Measurements from ENCODE around the gene NEU2.
A peak's percentile ranks its signal among the peaks of the same experiment; 100 is the strongest.
"Not testable (repeated sequence)": the region's sequence is repeated elsewhere in the genome, so short reads cannot be mapped to it uniquely, and the experiment has no call there.

Gene NEU2

GRCh38 chr2:233010569-233011267, 21.8 kb upstream of the NEU2 start:
- ATAC-seq = no peak
- no peak for DNase-seq

- no peak for DNase-seq
- ATAC-seq = no peak
These were observed 21.2 kb upstream of the NEU2 start for GRCh38 chr2:233011268-233011650.

DNA sequence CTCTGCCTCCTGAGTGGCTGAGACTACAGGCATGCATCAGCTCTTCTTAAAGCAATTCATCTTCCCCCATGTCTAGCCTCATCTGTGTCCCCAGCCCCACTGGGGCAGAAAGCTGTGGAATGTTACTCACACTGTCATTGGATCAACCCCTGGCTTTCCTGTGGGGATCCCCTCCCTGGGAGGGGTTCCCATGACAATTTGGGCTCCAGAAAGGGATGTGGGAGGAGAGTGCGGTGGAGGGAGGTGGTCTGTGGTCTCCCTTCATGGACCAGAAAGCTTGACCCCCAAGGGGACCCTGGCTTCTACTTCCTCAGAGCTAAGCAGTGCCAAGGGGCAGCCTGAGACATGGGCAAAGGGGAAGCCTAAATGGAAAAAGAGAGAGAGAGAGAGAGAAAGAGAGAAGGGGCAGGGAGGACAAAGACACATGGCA, 20.8 kb upstream of the NEU2 start:
- no peak for ATAC-seq
- no peak for DNase-seq

GRCh38 chr2:233012301-233012971, 20.0 kb upstream of the NEU2 start:
- no peak for ATAC-seq
- no peak for DNase-seq

GRCh38 chr2:233013027-233013461, 19.4 kb upstream of the NEU2 start, which contains the start of gene NGEF:
NGEF (minus strand) TSS chr2:233013256; CDS start chr2:232974890, 38,366 bp downstream.
- DNase-seq = no peak
- ATAC-seq = no peak

- no peak for ATAC-seq
- DNase-seq = no peak
These were observed 18.8 kb upstream of the NEU2 start for GRCh38 chr2:233013650-233014049.

GRCh38 chr2:233015019-233015645, 17.3 kb upstream of the NEU2 start:
- DNase-seq = no peak
- ATAC-seq = no peak

GRCh38 chr2:233017947-233018346, 14.5 kb upstream of the NEU2 start:
- no peak for DNase-seq

GRCh38 chr2:233019610-233020009, 12.9 kb upstream of the NEU2 start:
- not testable (repeated sequence) for ATAC-seq, DNase-seq

More at GRCh38 chr2:233017947-233018346, 14.5 kb upstream of the NEU2 start:
- ATAC-seq = no peak

DNA sequence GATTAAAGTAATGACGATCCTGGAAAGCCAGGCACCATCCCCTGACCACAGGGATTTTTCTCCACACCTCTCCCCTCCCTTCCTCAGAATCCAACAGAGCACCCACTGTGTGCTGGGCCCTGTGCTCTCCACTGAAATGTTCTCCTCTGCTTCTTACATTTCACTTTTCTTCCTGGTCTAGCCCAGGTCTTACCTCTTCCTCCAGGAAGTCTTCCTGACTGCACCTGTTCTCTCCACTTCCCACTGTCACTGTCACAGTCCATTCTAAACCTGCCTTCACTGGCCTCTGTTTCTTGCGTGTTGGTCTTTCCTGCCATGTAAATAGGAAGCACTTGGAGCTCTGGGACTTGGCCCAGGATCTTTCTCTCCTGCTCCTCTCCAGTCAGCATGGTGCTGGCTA, 12.0 kb upstream of the NEU2 start:
- ATAC-seq = no peak
- no peak for DNase-seq

GRCh38 chr2:233021771-233022170, 10.7 kb upstream of the NEU2 start:
- ATAC-seq (no peak), DNase-seq (no peak)

GRCh38 chr2:233022561-233022960, 9.9 kb upstream of the NEU2 start:
- no peak for ATAC-seq
- no peak for DNase-seq

GRCh38 chr2:233023007-233023760, 9.3 kb upstream of the NEU2 start:
- no peak for DNase-seq
- no peak for ATAC-seq

- ATAC-seq = no peak
- DNase-seq = no peak
These were observed 8.6 kb upstream of the NEU2 start for GRCh38 chr2:233023761-233024410.

DNA sequence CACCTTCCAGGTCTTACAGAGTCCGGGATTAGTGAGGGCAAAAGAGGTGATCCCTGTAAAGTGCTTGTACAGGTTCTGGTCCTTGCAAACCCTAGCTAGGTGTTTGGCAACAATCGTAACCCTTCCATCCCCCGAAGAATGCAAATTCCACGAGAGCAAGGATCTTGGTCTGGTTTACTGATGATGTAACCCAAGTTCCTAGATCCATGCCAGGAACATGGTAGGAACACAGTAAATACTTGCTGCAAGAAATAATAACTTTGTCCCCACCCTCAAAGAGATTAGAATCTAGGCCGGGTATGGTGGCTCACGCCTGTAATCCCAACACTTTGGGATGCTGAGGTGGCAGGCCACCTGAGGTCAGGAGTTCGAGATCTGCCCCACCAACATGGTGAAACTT, 6.8 kb upstream of the NEU2 start:
- ATAC-seq = no peak

DNA sequence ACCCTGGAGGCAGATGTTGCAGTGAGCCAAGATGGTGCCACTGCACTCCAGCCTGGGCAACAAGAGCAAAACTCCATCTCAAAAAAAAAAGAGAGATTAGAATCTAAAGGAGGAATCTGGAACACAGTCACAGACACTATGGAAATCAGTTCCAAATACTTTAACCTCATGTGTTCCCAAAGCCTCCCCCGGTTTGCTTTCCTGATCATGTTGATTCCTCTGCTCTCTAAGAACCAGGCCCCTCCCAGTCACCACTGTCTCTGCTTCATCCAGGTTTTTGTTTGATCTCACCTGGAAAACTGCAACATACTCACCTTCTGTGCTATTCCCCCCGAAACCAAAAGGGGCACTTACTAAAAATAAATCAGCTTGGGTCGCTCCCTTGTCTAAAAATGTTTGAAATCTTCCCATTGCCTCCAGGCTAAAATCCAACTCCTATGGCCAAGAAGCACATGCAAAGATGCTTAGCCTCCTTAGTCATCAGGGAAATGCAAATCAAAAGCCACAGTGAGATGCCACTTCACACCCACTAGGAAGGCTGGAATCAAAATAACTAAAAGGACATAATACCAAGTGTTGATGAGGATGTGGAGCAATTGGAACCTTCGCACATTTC, 6.2 kb upstream of the NEU2 start:
- ATAC-seq (no peak), DNase-seq (no peak)

More for the DNA sequence above, 6.8 kb upstream of the NEU2 start:
- DNase-seq = no peak

GRCh38 chr2:233029321-233029720, 3.2 kb upstream of the NEU2 start:
- no peak for ATAC-seq
- no peak for DNase-seq

DNA sequence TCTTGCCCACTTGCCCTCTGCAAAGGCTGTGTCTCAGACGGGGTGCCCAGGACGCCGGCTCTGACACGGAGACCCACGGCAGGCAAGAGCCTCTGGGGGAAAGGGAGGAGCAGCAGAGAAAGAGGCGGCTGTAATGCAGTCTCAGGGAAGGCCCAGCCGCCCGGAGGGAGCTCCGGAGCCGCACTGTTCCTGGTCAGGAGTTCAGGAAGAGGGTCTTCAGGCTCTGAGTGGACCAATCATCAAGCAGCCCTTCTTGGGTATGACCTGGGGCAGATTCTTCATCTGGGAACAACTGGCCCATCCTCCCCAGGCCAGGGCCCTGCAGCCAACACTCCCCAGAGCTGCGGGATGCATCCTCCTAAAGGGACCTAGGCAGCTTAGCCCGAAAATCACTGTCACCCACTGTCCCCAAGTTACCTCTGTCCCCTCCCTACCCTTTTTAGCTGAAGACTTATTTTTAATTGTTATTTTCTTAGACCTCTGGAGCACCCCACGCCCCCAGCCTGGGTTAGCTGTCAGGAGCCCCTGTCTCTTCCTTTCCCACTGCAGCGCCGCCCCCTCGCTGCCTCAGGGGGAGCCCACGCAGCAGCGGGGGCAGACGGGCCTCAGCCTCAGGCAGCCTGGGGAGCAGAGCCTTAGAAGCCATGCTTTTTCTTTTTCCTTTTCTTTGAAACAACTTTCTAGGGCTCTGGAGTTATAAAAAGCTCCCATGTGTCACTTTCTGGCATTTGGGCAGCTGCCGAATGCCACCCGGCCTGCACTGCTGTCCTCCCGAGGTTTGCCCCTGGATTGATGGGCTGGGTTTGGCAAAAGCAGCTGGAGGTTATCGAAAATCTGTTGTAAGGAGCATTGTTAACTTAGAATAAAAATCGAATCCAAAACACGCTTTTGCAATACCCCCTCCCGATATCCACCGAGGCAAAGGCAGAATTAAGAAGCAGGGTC, 644 bp upstream of the NEU2 start:
- DNase-seq (no peak), ATAC-seq (no peak)

DNA sequence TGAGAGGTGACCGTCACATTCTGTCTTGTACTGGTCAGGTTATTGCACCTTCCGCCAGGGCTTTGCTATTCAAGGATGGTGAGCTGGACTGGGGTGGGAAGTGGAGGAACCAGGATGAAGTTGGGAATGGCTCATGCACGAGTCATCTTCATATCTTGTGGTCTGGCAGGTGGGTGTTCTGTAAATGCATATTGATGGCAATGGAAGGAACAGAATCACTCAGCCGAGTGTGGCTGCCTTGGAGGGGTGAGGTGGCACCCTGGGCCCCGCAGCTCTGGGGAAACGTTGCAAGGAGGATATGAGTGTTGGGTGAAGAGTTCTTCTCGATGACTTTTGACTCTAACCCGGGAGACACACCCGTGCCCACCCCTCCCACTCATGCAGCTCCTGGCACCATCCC, 1.2 kb downstream of the NEU2 start:
- ATAC-seq (peak; percentile 65), DNase-seq (peak; percentile 20)
